SK-N-MC (cell line): ENCODE results near the gene METTL22.

Experiments
- EZH2 ChIP-seq: fragments of 200-600 bp; sonication (generic); IDR thresholded peaks from one replicate; pipeline ENCODE4 v1.6.1; 2017; ENCODE audit warnings: antibody characterized with exemption
- FOXP2 ChIP-seq: optimal IDR thresholded peaks from 2 replicates; pipeline ENCODE3; 2011; ENCODE audit warnings: mild to moderate bottlenecking, moderate library complexity; ENCODE audit not compliant: insufficient read depth; ENCODE audit errors: extremely low read length, control extremely low read depth
- POLR2AphosphoS5 ChIP-seq: IDR thresholded peaks from 2 replicates; pipeline ENCODE4 v1.6.1; 2012; ENCODE audit warnings: mild to moderate bottlenecking, low read depth, low read length, borderline replicate concordance

GRCh38 chr16:8661703-8662102, 40.2 kb downstream of the METTL22 start:
- TF ChIP-seq POLR2AphosphoS5: no peak
- no peak for TF ChIP-seq EZH2
- TF ChIP-seq FOXP2: no peak
